ENCODE data around the gene LFNG. TPM values are rescaled to one million over a fixed set of nuclear protein-coding genes. Genes with fewer than 3 reads are reported as not detected.
"Not testable (repeated sequence)": the region's sequence is repeated elsewhere in the genome, so short reads cannot be mapped to it uniquely, and the experiment has no call there.

The LFNG gene
- total RNA-seq, 5 donors from 2014 or later (not counting 1 experiment from before 2014, with no cell fraction given): 110 to 198 (median 182) TPM

GRCh38 chr7:2535872-2536627, 16.5 kb downstream of the LFNG start:
- H3K4me3 Mint-ChIP-seq; H3K27me3 Mint-ChIP-seq; DNase-seq; H3K27ac ChIP-seq (ENCODE audit: low read length); H3K9me3 Mint-ChIP-seq; H3K4me3 ChIP-seq (ENCODE audit: control insufficient read depth in 1 of 2, extremely low read depth in 1 of 2, low read length in 1 of 2); H3K4me1 ChIP-seq (ENCODE audit: control insufficient read depth in 1 of 2, extremely low read depth in 1 of 2, insufficient read depth in 2 of 2, low read length in 2 of 2); H3K27me3 ChIP-seq (replicated peaks in 1 of 2; ENCODE audit: control insufficient read depth in 2 of 2, extremely low read depth in 1 of 2, insufficient read depth in 2 of 2, low read length in 1 of 2); H3K9me3 ChIP-seq; H3K36me3 Mint-ChIP-seq; H3K27ac Mint-ChIP-seq; POLR2A ChIA-PET; CTCF ChIA-PET; ATAC-seq (replicated peaks in 1 of 4): not testable (repeated sequence)
- peaks cover 12 to 24% of the 10 kb centered on the region in 2 donors for H3K36me3 ChIP-seq (ENCODE audit: control insufficient read depth in 2 of 2, extremely low read depth in 1 of 2, insufficient read depth in 1 of 2, low read length in 1 of 2)
- WGBS (ENCODE audit: insufficient coverage): 97% methylated on average over 7 of the region's 19 CpGs
- peaks cover 2 to 10% (median 6%) of the 10 kb centered on the region in 3 donors for H3K4me1 Mint-ChIP-seq

GRCh38 chr7:2537981-2538851, 18.6 kb downstream of the LFNG start:
- CTCF ChIA-PET: no interaction called here
- Mint-ChIP-seq H3K9me3 (no peaks in the 10 kb centered on the region), H3K27me3 (no peaks in the 10 kb centered on the region), H3K27ac (no peak overlapping the region), H3K36me3 (no peaks in the 10 kb centered on the region), H3K4me1 (no peaks in the 10 kb centered on the region), H3K4me3 (no peak overlapping the region)
- H3K36me3 ChIP-seq (ENCODE audit: control insufficient read depth in 2 of 2, extremely low read depth in 1 of 2, insufficient read depth in 1 of 2, low read length in 1 of 2): peaks cover 21 to 45% of the 10 kb centered on the region in 2 donors
- 96% methylated on average over 33 of the region's 47 CpGs for WGBS (ENCODE audit: insufficient coverage)
- POLR2A ChIA-PET: no interaction called here
- H3K27me3 ChIP-seq (replicated peaks in 1 of 2; ENCODE audit: control insufficient read depth in 2 of 2, extremely low read depth in 1 of 2, insufficient read depth in 2 of 2, low read length in 1 of 2): no peaks in the 10 kb centered on the region
- peak; percentile 6 to 13 (median 10) for ATAC-seq (replicated peaks in 1 of 4)
- H3K4me3 ChIP-seq (ENCODE audit: control insufficient read depth in 1 of 2, extremely low read depth in 1 of 2, low read length in 1 of 2): no peak overlapping the region
- DNase-seq: peak in 2 of 35 experiments; percentile 3 to 12
- no peak overlapping the region for H3K27ac ChIP-seq (ENCODE audit: low read length)
- no peaks in the 10 kb centered on the region for H3K9me3 ChIP-seq
- H3K4me1 ChIP-seq (ENCODE audit: control insufficient read depth in 1 of 2, extremely low read depth in 1 of 2, insufficient read depth in 2 of 2, low read length in 2 of 2): no peaks in the 10 kb centered on the region

- no peaks in the 10 kb centered on the region for H3K27me3 ChIP-seq (replicated peaks in 1 of 2; ENCODE audit: control insufficient read depth in 2 of 2, extremely low read depth in 1 of 2, insufficient read depth in 2 of 2, low read length in 1 of 2)
- Mint-ChIP-seq H3K9me3 (no peaks in the 10 kb centered on the region), H3K4me3 (no peak overlapping the region), H3K36me3 (no peaks in the 10 kb centered on the region), H3K27me3 (no peaks in the 10 kb centered on the region), H3K27ac (peak overlapping the region in 1 of 2 donors; percentile 28), H3K4me1 (peaks cover 0 to 3% (median 0%) of the 10 kb centered on the region in 3 donors)
- peaks cover 21 to 56% of the 10 kb centered on the region in 2 donors for H3K36me3 ChIP-seq (ENCODE audit: control insufficient read depth in 2 of 2, extremely low read depth in 1 of 2, insufficient read depth in 1 of 2, low read length in 1 of 2)
- peak in 2 of 4 experiments; percentile 8 to 10 for ATAC-seq (replicated peaks in 1 of 4)
- H3K4me3 ChIP-seq (ENCODE audit: control insufficient read depth in 1 of 2, extremely low read depth in 1 of 2, low read length in 1 of 2): no peak overlapping the region
- POLR2A ChIA-PET: no interaction called here
- H3K27ac ChIP-seq (ENCODE audit: low read length): no peak overlapping the region
- no peaks in the 10 kb centered on the region for H3K9me3 ChIP-seq
- WGBS (ENCODE audit: insufficient coverage): 94% methylated on average over 23 of the region's 32 CpGs
- H3K4me1 ChIP-seq (ENCODE audit: control insufficient read depth in 1 of 2, extremely low read depth in 1 of 2, insufficient read depth in 2 of 2, low read length in 2 of 2): no peaks in the 10 kb centered on the region
- DNase-seq: peak in 1 of 35 experiments; percentile 2
- CTCF ChIA-PET: no interaction called here
These were observed 19.7 kb downstream of the LFNG start for GRCh38 chr7:2539031-2539911.

- ChIA-PET CTCF (no interaction called here), POLR2A (no interaction called here)
- Mint-ChIP-seq H3K27ac (no peak overlapping the region), H3K9me3 (no peaks in the 10 kb centered on the region), H3K27me3 (no peaks in the 10 kb centered on the region), H3K4me1 (peaks cover 0 to 4% (median 0%) of the 10 kb centered on the region in 3 donors), H3K36me3 (peaks cover 2% of the 10 kb centered on the region), H3K4me3 (no peak overlapping the region)
- Histone ChIP-seq H3K4me1 (ENCODE audit: control insufficient read depth in 1 of 2, extremely low read depth in 1 of 2, insufficient read depth in 2 of 2, low read length in 2 of 2) (no peaks in the 10 kb centered on the region), H3K27ac (ENCODE audit: low read length) (no peak overlapping the region), H3K36me3 (ENCODE audit: control insufficient read depth in 2 of 2, extremely low read depth in 1 of 2, insufficient read depth in 1 of 2, low read length in 1 of 2) (peaks cover 21 to 62% of the 10 kb centered on the region in 2 donors), H3K9me3 (no peaks in the 10 kb centered on the region), H3K4me3 (ENCODE audit: control insufficient read depth in 1 of 2, extremely low read depth in 1 of 2, low read length in 1 of 2) (no peak overlapping the region), H3K27me3 (replicated peaks in 1 of 2; ENCODE audit: control insufficient read depth in 2 of 2, extremely low read depth in 1 of 2, insufficient read depth in 2 of 2, low read length in 1 of 2) (peaks cover 0 to 2% of the 10 kb centered on the region in 2 experiments)
- ATAC-seq (replicated peaks in 1 of 4) (no peak), DNase-seq (no peak)
- 96% methylated on average over 4 of the region's 7 CpGs for WGBS (ENCODE audit: insufficient coverage)
These were observed 20.6 kb downstream of the LFNG start for GRCh38 chr7:2540133-2540532.

- Histone ChIP-seq H3K4me3 (ENCODE audit: control insufficient read depth in 1 of 2, extremely low read depth in 1 of 2, low read length in 1 of 2) (no peak overlapping the region), H3K27ac (ENCODE audit: low read length) (no peak overlapping the region), H3K9me3 (no peaks in the 10 kb centered on the region), H3K36me3 (ENCODE audit: control insufficient read depth in 2 of 2, extremely low read depth in 1 of 2, insufficient read depth in 1 of 2, low read length in 1 of 2) (peaks cover 21 to 64% of the 10 kb centered on the region in 2 donors), H3K27me3 (replicated peaks in 1 of 2; ENCODE audit: control insufficient read depth in 2 of 2, extremely low read depth in 1 of 2, insufficient read depth in 2 of 2, low read length in 1 of 2) (peaks cover 0 to 2% of the 10 kb centered on the region in 2 experiments), H3K4me1 (ENCODE audit: control insufficient read depth in 1 of 2, extremely low read depth in 1 of 2, insufficient read depth in 2 of 2, low read length in 2 of 2) (no peaks in the 10 kb centered on the region)
- DNase-seq: peak in 1 of 35 experiments; percentile 3
- H3K36me3 Mint-ChIP-seq: peaks cover 2% of the 10 kb centered on the region
- no peak for ATAC-seq (replicated peaks in 1 of 4)
- ChIA-PET CTCF (no interaction called here), POLR2A (interaction anchor here in 1 of 2 donors (0.6 kb wide), 1 partner anchor 1391 kb away, joined by 3 read pairs; no protein-coding TSS in a partner anchor)
- H3K27ac Mint-ChIP-seq: no peak overlapping the region
- H3K27me3 Mint-ChIP-seq: no peaks in the 10 kb centered on the region
- H3K4me1 Mint-ChIP-seq: peaks cover 0 to 4% (median 0%) of the 10 kb centered on the region in 3 donors
- no peak overlapping the region for H3K4me3 Mint-ChIP-seq
- WGBS (ENCODE audit: insufficient coverage): 94% methylated on average over 11 of the region's 19 CpGs
- no peaks in the 10 kb centered on the region for H3K9me3 Mint-ChIP-seq
These were observed 21.1 kb downstream of the LFNG start for GRCh38 chr7:2540641-2541051.
